Measurements from ENCODE around the gene PALM. TPM values are rescaled to one million over a fixed set of nuclear protein-coding genes. Genes with fewer than 3 reads are reported as not detected.

Gene PALM
- total RNA-seq, 1 experiment from 2014 or later: 43.7 TPM

GRCh38 chr19:749811-750210 is 41.1 kb downstream of the PALM start:
- Histone ChIP-seq H3K27me3 (ENCODE audit: insufficient read depth, low read length) (no peaks in the 10 kb centered on the region), H3K79me2 (ENCODE audit: insufficient read depth, low read length) (peaks cover 19% of the 10 kb centered on the region), H2AFZ (ENCODE audit: low read depth, low read length, poor library complexity, severe bottlenecking) (no peak overlapping the region), H3K36me3 (ENCODE audit: control insufficient read depth in 1 of 2, insufficient read depth in 2 of 2, low read length in 2 of 2) (no peaks in the 10 kb centered on the region), H3K4me2 (ENCODE audit: low read length) (no peak overlapping the region), H3K4me3 (replicated peaks in 1 of 2; ENCODE audit: low read depth in 1 of 2, low read length in 2 of 2) (no peak overlapping the region), H3K9me3 (ENCODE audit: control insufficient read depth in 1 of 2, insufficient read depth in 1 of 2, low read depth in 1 of 2, low read length in 2 of 2) (peaks cover 0 to 3% of the 10 kb centered on the region in 2 experiments; a peak in 2 of 4 replicates), H3K9ac (ENCODE audit: low read length) (no peak overlapping the region), H3K9me2 (ENCODE audit: insufficient read depth) (no peaks in the 10 kb centered on the region), H3K27ac (ENCODE audit: low read depth, low read length) (no peak overlapping the region), H4K20me1 (ENCODE audit: insufficient read depth) (no peaks in the 10 kb centered on the region), H3K4me1 (ENCODE audit: control insufficient read depth in 1 of 2, insufficient read depth in 2 of 2, low read length in 2 of 2) (peaks cover 33 to 45% of the 10 kb centered on the region in 2 experiments)
- DNase-seq (ENCODE audit: low read depth, low spot score) (no peak), ATAC-seq (no peak)
- intact Hi-C loops (cut with micrococcal nuclease): no loop called here
- RAD21 ChIA-PET (ENCODE audit: low non-redundant PET in 1 of 2, low total read pairs in 2 of 2, uncharacterized antibody in 2 of 2, unreplicated experiment in 2 of 2): no interaction called here
- no TSS peak for BruUV-seq (replicated peaks)
- POLR2A ChIA-PET: no interaction called here
- CTCF ChIA-PET: no interaction called here
- TF ChIP-seq YY1 (IDR thresholded peaks at IDR 0.05; ENCODE audit: extremely low read depth, insufficient replicate concordance, low read depth, low read length) (no peak), EZH2 (IDR thresholded peaks at IDR 0.05) (no peak), ZNF274 (IDR thresholded peaks at IDR 0.05; ENCODE audit: low read depth, low read length) (no peak), CTCF (IDR thresholded peaks at IDR 0.05 in 2 of 3, conservative IDR thresholded peaks at IDR 0.05 in 1 of 3; ENCODE audit: borderline replicate concordance in 1 of 3, insufficient read depth in 1 of 3, low read depth in 2 of 3, low read length in 2 of 3) (no peak), SP1 (IDR thresholded peaks at IDR 0.05; ENCODE audit: low read depth) (no peak), ZBTB33 (IDR thresholded peaks at IDR 0.05; ENCODE audit: extremely low read depth, insufficient replicate concordance, low read length) (no peak), ELF1 (IDR thresholded peaks at IDR 0.05; ENCODE audit: borderline replicate concordance, low read depth) (no peak), SIN3A (IDR thresholded peaks at IDR 0.05; ENCODE audit: low read depth) (no peak), SRF (IDR thresholded peaks at IDR 0.05; ENCODE audit: low read depth) (no peak), FOSL1 (IDR thresholded peaks at IDR 0.05; ENCODE audit: low read depth) (no peak), CBX3 (IDR thresholded peaks at IDR 0.05; ENCODE audit: low read depth) (no peak), POLR2AphosphoS5 (IDR thresholded peaks at IDR 0.05; ENCODE audit: low read depth, low read length) (no peak), EGR1 (IDR thresholded peaks at IDR 0.05; ENCODE audit: low read depth) (no peak), ATF3 (IDR thresholded peaks at IDR 0.05) (no peak), RAD21 (IDR thresholded peaks at IDR 0.05; ENCODE audit: low read depth) (no peak), MAX (IDR thresholded peaks at IDR 0.05) (no peak), ZFX (IDR thresholded peaks at IDR 0.05) (no peak), JUND (IDR thresholded peaks at IDR 0.05) (no peak), POLR2A (IDR thresholded peaks at IDR 0.05; ENCODE audit: borderline replicate concordance, extremely low read depth, insufficient read depth, insufficient read length) (no peak), REST (IDR thresholded peaks at IDR 0.05; ENCODE audit: low read depth) (no peak)
